Measurements from ENCODE around the gene CNN1.
A peak's percentile ranks its signal among the peaks of the same experiment; 100 is the strongest.

DNA sequence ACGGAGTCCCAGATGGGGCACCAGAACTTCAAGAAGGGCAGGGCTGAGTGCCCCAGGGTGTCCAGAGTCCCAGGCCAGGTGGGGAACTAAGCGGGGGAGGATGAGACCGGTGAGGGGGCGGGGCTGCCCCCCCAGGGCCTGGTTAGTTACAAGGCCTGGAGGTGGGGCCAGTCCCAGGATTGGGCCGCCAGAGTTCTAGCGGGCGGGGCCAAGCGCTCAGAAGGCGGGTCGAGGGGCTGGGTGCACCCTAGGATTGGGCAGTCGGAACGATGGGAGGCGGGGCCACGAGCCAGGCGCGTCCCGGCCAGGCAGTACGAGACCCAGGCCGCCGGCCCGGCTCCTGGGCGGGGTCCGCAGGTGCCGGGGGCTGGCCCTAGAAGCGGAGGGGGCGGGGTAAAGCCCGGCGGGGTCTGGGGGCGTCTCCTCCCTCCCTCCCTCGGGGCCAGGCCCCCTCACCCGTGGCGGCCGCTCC, 33.6 kb upstream of the CNN1 start:
- TF ChIP-seq CHD2 (IDR thresholded peaks at IDR 0.05; ENCODE audit: low read length) (peak; percentile 12; the same call in 1 of the 2 replicates), SIN3A (conservative IDR thresholded peaks at IDR 0.05 in 1 of 2, IDR thresholded peaks at IDR 0.05 in 1 of 2; ENCODE audit: low read depth in 1 of 2, low read length in 2 of 2) (peak; percentile 13 to 25; a peak in 1 of 4 replicates), CTCF (IDR thresholded peaks at IDR 0.05; ENCODE audit: control extremely low read depth in 1 of 3, insufficient read depth in 1 of 3, low read depth in 1 of 3, low read length in 3 of 3) (no peak)
